Activated T-cell treated with anti-CD3 and anti-CD28 coated beads, Interleukin-2, amount 50 U/mL, for 72 hours (primary cell): ENCODE data around the gene MAP3K19. TPM values are rescaled to one million over a fixed set of nuclear protein-coding genes. Genes with fewer than 3 reads are reported as not detected.
A peak's percentile ranks its signal among the peaks of the same experiment; 100 is the strongest.
"Not testable (repeated sequence)": the region's sequence is repeated elsewhere in the genome, so short reads cannot be mapped to it uniquely, and the experiment has no call there.

Source experiments
- ATAC-seq, 2 donors: fragments of 150-1000 bp; cut with Tn5 transposase; replicated peaks in 1 of 2; 2 replicates each; pipeline ENCODE4 v1.10.0; 2021; ENCODE audit warnings: moderate library complexity in 2 of 2, mild to moderate bottlenecking in 1 of 2
- DNase-seq, 2 donors: peaks; one replicate each; pipeline ENCODE4 v3.0.0; 2021 to 2022; ENCODE audit warnings: mixed read lengths in 1 of 2
- H3K27ac Mint-ChIP-seq: one replicate; pipeline ENCODE4 v1.8.0; 2022; ENCODE audit warnings: mild to moderate bottlenecking, moderate library complexity, mixed read lengths
- H3K27me3 Mint-ChIP-seq: one replicate; pipeline ENCODE4 v1.8.0; 2022; ENCODE audit warnings: low read depth, mixed read lengths
- H3K36me3 Mint-ChIP-seq, 2 donors: one replicate each; pipeline ENCODE4 v1.8.0; 2022; ENCODE audit warnings: mixed read lengths in 2 of 2, mild to moderate bottlenecking in 1 of 2; ENCODE audit not compliant: insufficient read depth in 2 of 2
- H3K4me1 Mint-ChIP-seq: one replicate; pipeline ENCODE4 v1.8.0; 2022; ENCODE audit warnings: low read depth, mixed read lengths
- H3K4me3 Mint-ChIP-seq, 2 donors: one replicate each; pipeline ENCODE4 v1.8.0; 2022; ENCODE audit warnings: mild to moderate bottlenecking in 2 of 2, mixed read lengths in 2 of 2, moderate library complexity in 2 of 2
- H3K9me3 Mint-ChIP-seq, 2 donors: one replicate each; pipeline ENCODE4 v1.8.0; 2022; ENCODE audit warnings: mixed read lengths in 2 of 2
- total RNA-seq, 2 donors: library from RNA; stranded (reverse); gene quantifications; one replicate each; pipeline ENCODE4 v1.2.3, GENCODE V29; 2022

MAP3K19 gene
- not detected for total RNA-seq

DNA sequence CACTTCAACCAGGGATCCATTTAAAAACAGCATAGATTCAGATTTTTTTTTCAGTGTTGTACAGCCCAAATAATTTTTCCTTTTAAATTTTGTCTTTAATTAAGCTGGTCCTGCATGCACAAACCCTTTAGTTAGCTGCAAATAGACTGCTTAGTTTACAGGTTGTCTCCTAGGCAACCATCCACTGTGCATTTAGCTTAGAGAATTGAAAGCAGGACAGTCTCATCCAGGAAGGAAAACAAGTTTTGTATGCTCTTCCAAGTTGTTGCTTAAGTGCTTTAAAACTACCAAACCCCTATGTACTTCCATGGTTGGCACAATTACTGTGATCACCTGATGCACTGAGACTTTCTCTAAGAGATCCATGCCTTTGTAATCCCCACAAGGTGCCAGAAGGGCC is at the start of gene MAP3K19:
Gene MAP3K19 (minus strand): TSS at position 148 of the 400 bp plus-strand sequence. CDS start 22,800 bp downstream, outside the sequence.
- DNase-seq (no peak), ATAC-seq (no peak)
- Mint-ChIP-seq H3K27ac (no peak within 1 kb of the TSS), H3K36me3 (no peaks in the 10 kb centered on the region), H3K27me3 (peaks cover 7% of the 10 kb centered on the region), H3K4me1 (peaks cover 8% of the 10 kb centered on the region), H3K9me3 (no peaks in the 10 kb centered on the region), H3K4me3 (no peak within 1 kb of the TSS)

GRCh38 chr2:135096665-135097446 is 49.6 kb upstream of the MAP3K19 start:
- ATAC-seq (no peak), DNase-seq (no peak)
- peaks cover 19% of the 10 kb centered on the region for H3K4me1 Mint-ChIP-seq
- no peaks in the 10 kb centered on the region for H3K27me3 Mint-ChIP-seq
- H3K9me3 Mint-ChIP-seq, result peaks cover 0 to 2% of the 10 kb centered on the region in 2 donors
- no peak overlapping the region for H3K4me3 Mint-ChIP-seq
- H3K27ac Mint-ChIP-seq, result no peak overlapping the region
- peaks cover 10 to 25% of the 10 kb centered on the region in 2 donors for H3K36me3 Mint-ChIP-seq

GRCh38 chr2:135095591-135095990 is 48.3 kb upstream of the MAP3K19 start:
- Mint-ChIP-seq H3K27ac (peak overlapping the region; percentile 20), H3K27me3 (no peaks in the 10 kb centered on the region), H3K4me3 (no peak overlapping the region), H3K9me3 (no peaks in the 10 kb centered on the region), H3K36me3 (peaks cover 10 to 24% of the 10 kb centered on the region in 2 donors), H3K4me1 (peaks cover 15% of the 10 kb centered on the region)
- DNase-seq (no peak), ATAC-seq (no peak)

GRCh38 chr2:135094508-135094907 is 47.3 kb upstream of the MAP3K19 start:
- Mint-ChIP-seq H3K9me3 (no peaks in the 10 kb centered on the region), H3K27ac (peak overlapping the region; percentile 24), H3K4me1 (peaks cover 13% of the 10 kb centered on the region), H3K36me3 (peaks cover 12 to 26% of the 10 kb centered on the region in 2 donors), H3K27me3 (no peaks in the 10 kb centered on the region), H3K4me3 (no peak overlapping the region)
- no peak for DNase-seq
- ATAC-seq, result no peak

DNA sequence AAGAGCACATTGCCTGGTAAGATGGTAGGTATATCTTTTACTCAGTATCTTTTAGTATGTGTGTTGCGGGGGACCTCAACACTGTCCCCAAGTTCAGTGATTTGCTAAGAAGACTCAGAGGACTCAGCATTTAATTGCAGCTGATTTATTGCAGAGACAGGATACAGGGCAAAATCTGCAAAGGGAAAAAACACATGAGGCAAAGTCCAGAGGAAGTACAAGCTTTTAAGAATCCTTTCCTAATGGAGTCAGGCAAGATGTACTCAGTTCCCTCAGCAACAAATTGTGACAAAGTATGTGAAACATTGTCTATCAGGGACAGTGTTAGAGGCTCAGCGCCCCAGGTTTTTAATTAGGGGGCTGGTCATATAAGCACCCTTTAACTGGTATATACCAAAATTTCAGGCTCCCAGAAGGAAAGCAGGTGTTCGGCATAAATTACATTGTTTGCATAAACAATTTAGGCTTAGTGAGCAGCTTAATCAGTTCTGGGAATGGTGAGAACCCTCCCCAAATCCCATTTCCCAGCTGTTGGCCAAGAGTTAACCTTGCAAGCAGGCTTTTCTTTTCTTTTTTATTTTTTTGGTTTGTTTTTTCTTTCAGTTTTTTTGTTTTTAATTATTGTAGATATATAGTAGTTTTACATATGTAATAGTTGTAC is 46.6 kb upstream of the MAP3K19 start:
- Mint-ChIP-seq H3K27ac (no peak overlapping the region), H3K4me1 (peaks cover 6% of the 10 kb centered on the region), H3K27me3 (no peaks in the 10 kb centered on the region), H3K4me3 (no peak overlapping the region), H3K9me3 (no peaks in the 10 kb centered on the region), H3K36me3 (peaks cover 11 to 29% of the 10 kb centered on the region in 2 donors)
- no peak for ATAC-seq
- no peak for DNase-seq

DNA sequence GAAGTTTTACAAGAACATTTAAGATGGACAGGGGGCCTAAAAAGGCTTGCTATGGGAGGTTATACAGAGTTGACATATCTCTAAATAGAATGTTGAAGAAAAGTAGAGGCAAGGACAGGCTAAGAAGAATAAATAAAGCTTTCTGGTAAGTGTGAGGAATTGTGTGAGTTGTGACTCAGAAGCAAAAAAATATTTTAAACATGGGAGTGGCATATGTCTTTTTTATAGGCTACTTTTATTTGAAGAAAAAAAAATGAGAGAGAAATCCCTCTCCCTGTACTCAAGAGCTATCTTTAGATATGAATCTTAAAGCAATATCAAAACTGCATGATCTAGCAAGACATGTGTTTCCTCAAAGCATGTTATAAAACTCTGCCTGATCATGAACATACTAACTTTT is 45.9 kb upstream of the MAP3K19 start:
- no peak for ATAC-seq
- peaks cover 5% of the 10 kb centered on the region for H3K4me1 Mint-ChIP-seq
- H3K36me3 Mint-ChIP-seq, result peaks cover 11 to 30% of the 10 kb centered on the region in 2 donors
- peak overlapping the region; percentile 4 for H3K27ac Mint-ChIP-seq
- no peaks in the 10 kb centered on the region for H3K27me3 Mint-ChIP-seq
- H3K4me3 Mint-ChIP-seq, result no peak overlapping the region
- peaks cover 0 to 1% of the 10 kb centered on the region in 2 donors for H3K9me3 Mint-ChIP-seq
- DNase-seq, result no peak

- no peaks in the 10 kb centered on the region for H3K27me3 Mint-ChIP-seq
- no peak overlapping the region for H3K4me3 Mint-ChIP-seq
- H3K27ac Mint-ChIP-seq, result no peak overlapping the region
- H3K36me3 Mint-ChIP-seq, result peaks cover 14 to 31% of the 10 kb centered on the region in 2 donors
- peaks cover 7% of the 10 kb centered on the region for H3K4me1 Mint-ChIP-seq
- ATAC-seq (no peak), DNase-seq (no peak)
- peaks cover 2 to 3% of the 10 kb centered on the region in 2 donors for H3K9me3 Mint-ChIP-seq
Observed at GRCh38 chr2:135091681-135092080, 44.4 kb upstream of the MAP3K19 start.

DNA sequence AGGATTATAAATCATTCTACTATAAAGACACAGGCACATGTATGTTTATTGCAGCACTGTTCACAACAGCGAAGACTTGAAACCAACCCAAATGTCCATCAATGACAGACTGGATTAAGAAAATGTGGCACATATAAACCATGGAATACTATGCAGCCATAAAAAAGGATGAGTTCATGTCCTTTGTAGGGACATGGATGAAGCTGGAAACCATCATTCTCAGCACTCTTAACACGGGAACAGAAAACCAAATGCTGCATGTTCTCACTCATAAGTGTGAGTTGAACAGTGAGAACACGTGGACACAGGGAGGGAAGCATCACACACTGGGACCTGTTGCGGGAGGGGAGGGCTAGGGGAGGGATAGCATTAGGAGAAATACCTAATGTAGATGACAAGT is 42.4 kb upstream of the MAP3K19 start:
- Mint-ChIP-seq H3K36me3 (peaks cover 12 to 31% of the 10 kb centered on the region in 2 donors), H3K4me1 (peaks cover 26% of the 10 kb centered on the region)
- not testable (repeated sequence) for DNase-seq, ATAC-seq, H3K27me3 Mint-ChIP-seq, H3K9me3 Mint-ChIP-seq, H3K4me3 Mint-ChIP-seq, H3K27ac Mint-ChIP-seq

- ATAC-seq, result peak in 1 of 2 donors; percentile 48
Observed at GRCh38 chr2:135086222-135086621, 39.0 kb upstream of the MAP3K19 start.

DNA sequence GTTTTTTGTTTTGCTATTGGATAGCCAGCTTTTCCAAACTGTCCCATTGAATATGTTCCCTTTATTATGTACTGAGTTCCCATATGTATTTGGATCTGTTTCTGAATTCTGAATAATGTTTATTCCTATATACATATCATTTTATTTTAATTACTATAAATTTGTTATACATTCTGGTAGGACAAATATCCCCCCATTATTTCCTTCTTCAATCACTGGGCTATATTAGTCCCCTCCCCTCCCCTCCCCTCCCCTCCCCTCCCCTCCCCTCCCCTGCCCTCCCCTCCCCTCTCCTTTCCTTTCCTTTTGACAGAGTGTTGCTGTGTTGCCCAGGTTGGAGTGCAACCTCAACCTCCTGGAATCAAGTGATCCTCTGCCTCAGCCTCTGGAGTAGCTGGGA is 31.2 kb upstream of the MAP3K19 start:
- DNase-seq, result no peak
- H3K4me3 Mint-ChIP-seq, result no peak overlapping the region

More at GRCh38 chr2:135086222-135086621, 39.0 kb upstream of the MAP3K19 start:
- no peak for DNase-seq
- H3K27ac Mint-ChIP-seq, result no peak overlapping the region
- no peaks in the 10 kb centered on the region for H3K27me3 Mint-ChIP-seq
- H3K36me3 Mint-ChIP-seq, result peaks cover 7 to 35% of the 10 kb centered on the region in 2 donors
- peaks cover 2 to 3% of the 10 kb centered on the region in 2 donors for H3K9me3 Mint-ChIP-seq
- peaks cover 28% of the 10 kb centered on the region for H3K4me1 Mint-ChIP-seq
- H3K4me3 Mint-ChIP-seq, result no peak overlapping the region

DNA sequence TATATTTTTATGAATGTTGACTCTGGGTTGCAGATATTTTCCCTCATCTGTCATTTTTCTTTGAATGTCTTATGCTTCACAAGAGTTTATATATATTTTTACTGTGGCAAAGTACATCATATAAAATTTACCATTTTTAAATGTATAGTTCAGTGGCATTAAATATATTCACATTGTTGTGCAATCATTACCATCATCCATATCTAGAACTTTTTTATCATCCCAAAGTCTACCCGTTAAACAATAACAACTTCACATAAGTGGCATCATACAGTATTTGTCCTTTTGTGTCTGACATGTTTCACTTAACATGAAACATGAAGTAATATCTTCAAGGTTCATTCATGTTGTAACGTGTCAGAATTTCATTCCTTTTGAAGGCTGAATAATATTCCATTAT is 29.3 kb upstream of the MAP3K19 start:
- Mint-ChIP-seq H3K9me3 (peaks cover 10 to 14% of the 10 kb centered on the region in 2 donors), H3K4me3 (no peak overlapping the region), H3K27me3 (no peaks in the 10 kb centered on the region), H3K36me3 (peaks cover 16 to 37% of the 10 kb centered on the region in 2 donors), H3K4me1 (peaks cover 5% of the 10 kb centered on the region), H3K27ac (no peak overlapping the region)
- no peak for ATAC-seq
- DNase-seq, result no peak

More for the DNA sequence above, 31.2 kb upstream of the MAP3K19 start:
- peaks cover 6 to 32% of the 10 kb centered on the region in 2 donors for H3K36me3 Mint-ChIP-seq
- H3K27me3 Mint-ChIP-seq, result no peaks in the 10 kb centered on the region
- H3K4me1 Mint-ChIP-seq, result peaks cover 5% of the 10 kb centered on the region
- H3K27ac Mint-ChIP-seq, result no peak overlapping the region
- peaks cover 2 to 5% of the 10 kb centered on the region in 2 donors for H3K9me3 Mint-ChIP-seq
- ATAC-seq, result no peak

- Mint-ChIP-seq H3K36me3 (peaks cover 21 to 44% of the 10 kb centered on the region in 2 donors), H3K4me3 (no peak overlapping the region), H3K4me1 (peaks cover 13% of the 10 kb centered on the region), H3K27ac (no peak overlapping the region), H3K27me3 (no peaks in the 10 kb centered on the region), H3K9me3 (peaks cover 10 to 11% of the 10 kb centered on the region in 2 donors)
- no peak for ATAC-seq
- DNase-seq, result no peak
Observed at GRCh38 chr2:135074216-135074615, 27.0 kb upstream of the MAP3K19 start.
